Stromal cell of bone marrow (primary cell): ENCODE measurements around the gene EXOC3L4.
"Not testable (repeated sequence)": the region's sequence is repeated elsewhere in the genome, so short reads cannot be mapped to it uniquely, and the experiment has no call there.

Source experiments
- DNase-seq: peaks from one replicate; pipeline ENCODE4 v3.0.0-alpha.2; 2012; ENCODE audit warnings: low read depth

Gene EXOC3L4

DNA sequence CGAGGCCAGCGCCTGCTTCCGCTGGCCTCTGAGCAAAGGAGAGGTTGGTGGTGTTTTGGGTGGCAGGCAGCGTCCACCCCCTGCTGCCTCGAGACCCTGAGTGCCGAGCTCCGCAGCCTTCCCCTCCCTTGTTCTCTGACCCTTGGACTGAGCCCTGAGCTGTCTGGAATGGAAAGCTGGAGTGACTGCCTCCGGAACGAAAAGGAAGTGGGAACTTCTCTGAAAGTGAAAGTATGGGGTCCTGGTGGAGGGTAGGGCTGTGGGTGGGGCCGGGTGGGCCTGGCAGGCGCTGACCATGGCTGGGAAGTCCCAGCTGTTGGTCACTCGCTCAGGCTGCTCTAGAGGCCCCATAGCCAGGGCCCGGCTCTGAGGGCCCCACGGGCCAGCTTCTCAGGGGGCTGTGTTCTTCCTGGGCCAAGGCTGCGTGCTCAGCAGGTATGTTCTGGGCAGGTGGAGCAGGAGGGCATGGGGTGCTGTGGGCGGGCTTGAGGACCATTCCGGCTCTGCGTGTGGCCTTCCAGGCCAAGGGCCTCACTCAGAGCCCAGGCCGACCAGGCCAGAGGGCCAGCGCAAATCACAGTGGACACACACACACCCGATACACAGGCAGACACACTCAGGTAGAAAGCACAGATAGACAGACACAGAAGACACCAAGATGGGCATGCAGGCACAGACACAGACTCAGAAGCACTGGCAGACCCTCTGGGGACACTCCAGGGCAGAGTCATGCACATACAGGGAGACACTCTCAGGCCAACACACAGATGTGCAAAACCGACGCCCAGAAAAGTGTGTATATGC lies at the start of gene EXOC3L4:
EXOC3L4 (plus strand) TSS at position 320 of the 804 bp plus-strand sequence. CDS start 5,495 bp downstream, outside the sequence.
- DNase-seq: no peak

DNA sequence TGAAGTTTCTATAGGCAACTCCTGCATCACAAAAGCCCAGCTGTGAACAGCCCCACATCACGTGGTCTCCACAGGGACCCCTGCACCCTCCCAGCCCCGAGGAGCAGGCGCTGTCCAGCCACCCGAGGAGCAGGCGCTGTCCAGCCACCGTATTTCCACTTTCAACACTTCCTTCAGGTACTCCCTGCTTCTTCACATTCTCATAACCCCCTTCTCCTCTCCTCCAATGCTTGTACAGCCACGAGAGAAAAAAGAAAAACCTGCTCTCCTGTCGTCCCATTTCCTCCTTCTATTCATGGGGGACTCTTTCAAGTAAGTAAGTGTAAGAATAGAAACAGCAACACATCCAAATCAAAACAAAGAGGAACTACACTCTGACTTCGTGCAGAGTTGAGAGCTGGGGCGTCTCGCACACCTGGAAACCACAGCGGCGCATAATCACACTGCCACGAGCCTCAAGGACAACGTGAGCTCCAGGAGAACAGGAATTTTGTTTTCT lies 49.1 kb upstream of the EXOC3L4 start:
- no peak for DNase-seq

DNA sequence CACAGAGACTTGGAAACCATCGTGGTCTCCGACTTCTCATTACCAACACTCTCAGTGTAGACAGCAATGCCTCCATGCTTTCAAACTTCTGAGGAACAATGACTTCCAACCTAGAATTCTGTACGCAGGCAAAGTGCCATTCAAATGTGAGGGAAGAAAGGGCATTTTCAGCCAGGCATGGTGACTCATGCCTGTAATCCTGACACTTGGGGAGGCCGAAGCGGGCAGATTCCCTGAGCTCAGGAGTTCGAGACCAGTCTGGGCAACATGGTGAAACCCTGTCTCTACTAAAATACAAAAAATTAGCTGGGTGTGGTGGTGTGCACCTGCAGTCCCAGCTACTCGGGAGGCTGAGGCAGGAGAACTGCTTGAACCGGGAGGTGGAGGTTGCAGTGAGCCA lies 47.1 kb upstream of the EXOC3L4 start:
- DNase-seq: not testable (repeated sequence)

DNA sequence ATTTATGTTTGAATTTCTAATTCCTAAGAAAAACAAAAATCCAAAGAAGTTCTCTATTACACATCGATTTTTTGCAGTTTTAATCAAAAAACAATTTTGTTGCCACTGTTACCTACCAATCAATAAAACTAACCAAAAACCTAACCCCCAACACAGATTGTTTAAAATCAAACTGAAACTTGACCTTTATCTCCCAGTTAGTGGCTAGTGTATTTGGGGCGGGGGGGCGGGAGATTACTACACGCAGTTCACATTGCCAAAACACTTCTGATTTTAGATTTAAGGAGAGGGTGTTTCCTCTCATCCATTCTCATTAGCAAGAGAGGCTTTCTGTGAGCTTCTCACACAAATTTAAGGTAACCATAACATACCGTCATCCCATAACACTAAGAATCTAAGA lies 43.6 kb upstream of the EXOC3L4 start:
- no peak for DNase-seq

DNA sequence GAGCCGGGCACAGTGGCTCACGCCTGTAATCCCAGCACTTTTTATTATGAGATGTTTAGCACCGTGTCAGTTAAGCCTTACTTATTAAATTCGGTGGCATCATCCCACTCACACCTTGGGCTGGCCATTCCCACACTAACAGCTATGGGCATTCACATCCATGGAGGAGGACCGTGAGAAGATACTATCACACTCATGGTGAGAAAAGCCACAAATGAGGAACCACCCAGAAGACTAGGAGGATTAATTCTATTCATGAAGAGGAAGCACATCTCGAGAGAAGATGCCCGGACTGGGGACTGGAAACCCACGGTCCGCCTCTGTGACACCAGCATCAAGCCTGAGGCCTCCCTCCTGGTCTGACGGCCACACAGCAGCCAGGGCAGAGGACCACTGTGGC lies 42.1 kb upstream of the EXOC3L4 start:
- DNase-seq: no peak

DNA sequence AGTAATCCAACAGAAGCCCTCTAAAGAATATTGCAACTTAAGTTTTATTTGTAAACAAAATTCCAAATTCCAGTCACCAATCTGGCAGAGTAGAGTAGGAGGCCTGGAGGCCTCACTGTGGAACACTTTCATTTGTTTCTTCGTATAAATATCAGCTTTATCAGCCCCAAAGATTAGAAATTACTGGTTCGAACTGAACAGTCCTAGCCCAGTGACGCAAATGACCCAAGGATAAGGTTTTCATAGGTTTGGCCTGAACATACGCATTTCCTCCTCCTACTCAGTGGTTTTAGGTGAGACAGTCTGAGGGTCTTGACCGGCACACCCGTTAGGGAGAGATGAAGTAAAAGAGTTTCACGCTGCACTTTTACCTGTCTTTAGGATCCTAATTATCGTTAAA lies 38.8 kb upstream of the EXOC3L4 start:
- DNase-seq: no peak

DNA sequence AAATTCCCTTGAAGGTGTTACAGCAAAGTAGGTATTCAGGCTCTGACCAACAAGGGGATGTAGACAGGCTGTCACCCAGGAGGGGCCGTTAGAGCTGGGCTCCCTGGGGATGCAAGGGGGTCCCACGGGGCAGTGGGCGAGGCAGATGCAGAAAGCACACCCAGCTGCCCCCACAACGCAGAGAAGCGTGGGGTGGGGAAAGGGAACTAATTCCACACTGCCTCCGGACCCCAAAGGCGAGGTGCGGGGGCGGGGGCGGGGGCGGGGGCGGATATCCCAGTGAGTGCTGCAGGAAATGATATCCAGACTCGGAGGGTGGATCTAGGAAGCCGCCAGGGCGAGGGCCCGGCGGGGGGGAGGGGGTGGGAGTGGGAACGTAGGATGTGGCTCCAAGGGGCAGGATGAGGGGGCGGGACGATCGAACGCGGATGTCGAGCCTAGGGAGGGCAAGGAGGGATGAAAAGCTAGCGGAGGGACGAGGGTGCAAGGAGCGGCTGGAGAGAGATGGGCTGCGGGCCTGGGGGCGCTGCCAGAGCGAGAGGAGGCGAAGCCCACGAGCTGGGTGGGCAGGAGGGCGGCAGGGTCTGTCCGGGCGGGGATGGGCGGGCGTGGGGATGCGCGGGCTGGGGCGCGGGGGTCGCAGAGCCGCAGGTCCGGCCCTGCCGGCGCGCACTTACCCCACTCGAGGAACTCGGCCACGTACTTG lies 38.0 kb upstream of the EXOC3L4 start:
- peak; percentile 37 for DNase-seq

DNA sequence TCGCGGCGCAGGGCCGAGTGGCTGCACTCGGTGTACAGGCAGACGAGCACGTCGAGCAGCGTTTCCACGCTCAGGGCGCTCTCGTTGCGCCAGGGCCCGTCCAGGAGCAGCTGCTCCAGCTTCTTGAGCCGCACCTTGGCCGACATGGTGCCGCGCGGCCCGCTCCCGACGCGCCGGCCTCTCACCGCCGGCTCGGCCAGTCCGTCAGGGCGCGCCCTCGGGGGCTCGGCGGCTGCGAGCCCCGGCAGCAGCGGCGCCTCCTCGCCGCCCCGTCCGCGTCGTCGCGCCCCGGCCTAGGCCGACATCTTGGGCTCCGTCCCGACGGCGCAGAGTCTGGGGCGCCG lies 37.5 kb upstream of the EXOC3L4 start:
- no peak for DNase-seq

DNA sequence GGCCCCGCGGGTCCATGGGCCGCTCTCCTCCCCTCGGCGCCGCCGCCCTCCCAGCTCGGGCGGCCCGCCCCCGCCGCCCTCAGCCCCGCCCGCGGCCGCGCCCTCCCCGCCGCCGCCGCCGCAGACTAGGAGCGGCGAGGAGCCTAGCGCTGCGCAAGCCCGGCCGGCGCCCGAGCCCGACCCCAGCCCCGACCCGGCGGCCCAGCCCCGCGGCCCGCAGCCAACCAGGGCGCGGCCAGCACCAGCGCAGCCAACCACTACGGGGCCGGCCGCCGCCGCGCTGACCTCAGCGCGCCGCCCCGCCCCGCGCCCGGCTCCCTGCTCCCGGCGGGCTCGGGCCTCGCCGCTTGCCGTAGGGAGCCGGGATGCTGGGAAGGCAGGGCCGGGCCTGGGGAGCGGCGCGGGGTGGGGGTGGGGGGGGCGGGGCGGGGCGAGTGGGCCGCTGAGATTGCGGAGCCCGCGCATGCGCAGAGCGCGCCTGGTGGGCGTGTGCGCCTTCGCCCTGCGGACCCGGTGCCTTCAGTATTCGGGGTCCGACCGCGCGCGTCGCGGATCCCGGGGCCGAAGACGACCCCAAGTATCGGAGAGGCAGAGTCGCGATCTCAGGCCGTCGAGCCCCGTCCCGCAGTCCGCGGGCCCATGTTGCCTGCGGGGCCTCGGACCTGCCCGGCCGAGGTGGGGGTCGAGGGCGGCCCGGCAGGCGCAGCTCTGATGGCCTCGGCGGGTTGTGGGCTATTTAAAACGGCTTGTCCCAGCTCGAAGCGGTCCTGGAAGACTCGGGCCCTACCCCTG lies 37.0 kb upstream of the EXOC3L4 start, which contains the start of gene CDC42BPB:
CDC42BPB (minus strand) TSS at position 178 of the 792 bp plus-strand sequence. CDS start 376 bp downstream, outside the sequence.
- DNase-seq: peak; percentile 87

DNA sequence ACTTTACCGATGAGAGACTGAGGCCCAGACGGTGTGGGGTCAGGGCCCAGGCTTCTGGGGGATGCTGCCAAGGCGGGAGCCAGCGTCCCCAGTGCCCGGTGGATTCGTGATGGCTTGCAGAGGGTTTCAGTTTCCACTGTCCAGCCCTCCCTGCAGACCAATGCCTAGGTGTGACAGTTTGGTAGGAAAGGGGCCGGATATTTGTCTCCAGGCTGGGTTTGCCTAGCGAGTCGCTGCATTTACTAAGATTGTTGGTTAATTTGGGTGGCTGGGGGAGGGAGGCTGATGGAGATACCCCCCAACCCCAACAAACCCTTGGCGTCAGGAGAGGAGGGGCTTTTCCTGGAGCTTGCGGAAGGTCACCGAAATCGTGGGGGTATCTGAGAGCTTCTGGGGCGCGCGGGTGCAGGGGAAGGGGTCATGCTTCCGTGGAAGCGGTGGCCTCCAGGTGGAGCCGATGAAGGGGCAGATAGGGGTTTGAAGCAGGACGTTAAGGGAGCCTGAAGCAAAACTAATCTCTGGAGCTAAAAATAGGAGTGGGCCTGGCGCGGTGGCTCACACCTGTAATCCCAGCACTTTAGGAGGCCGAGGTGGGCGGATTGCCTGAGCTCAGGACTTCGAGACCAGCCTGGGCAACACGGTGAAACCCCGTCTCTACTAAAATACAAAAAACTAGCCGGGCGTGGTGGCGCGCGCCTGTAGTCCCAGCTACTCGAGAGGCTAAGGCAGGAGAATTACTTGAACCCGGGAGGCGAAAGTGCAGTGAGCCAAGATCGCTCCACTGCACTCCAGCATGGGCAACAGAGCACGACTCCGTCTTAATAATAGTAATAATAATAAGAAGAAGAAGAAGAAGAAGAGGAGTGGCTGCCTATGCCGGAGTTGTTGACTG lies 36.1 kb upstream of the EXOC3L4 start:
- no peak for DNase-seq

DNA sequence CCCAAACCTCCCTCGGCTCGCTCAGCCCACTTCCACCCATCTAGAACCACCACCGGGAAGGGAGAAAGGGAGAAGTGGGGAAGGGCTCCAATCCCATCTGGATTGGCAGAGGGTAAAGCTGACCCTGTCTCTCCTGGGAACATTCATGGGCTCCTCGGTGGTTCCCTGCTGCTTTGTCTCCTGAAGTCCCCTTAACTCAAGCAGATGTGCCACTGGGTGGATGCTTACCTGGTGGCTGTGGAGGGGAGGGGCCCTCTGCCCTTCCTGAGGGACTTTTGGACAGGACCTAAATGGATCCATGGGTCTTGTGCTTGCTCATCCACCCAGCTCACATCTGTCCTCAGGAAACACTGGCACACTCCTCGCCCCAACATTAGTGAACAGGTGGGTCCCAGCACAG lies 35.0 kb upstream of the EXOC3L4 start:
- no peak for DNase-seq

DNA sequence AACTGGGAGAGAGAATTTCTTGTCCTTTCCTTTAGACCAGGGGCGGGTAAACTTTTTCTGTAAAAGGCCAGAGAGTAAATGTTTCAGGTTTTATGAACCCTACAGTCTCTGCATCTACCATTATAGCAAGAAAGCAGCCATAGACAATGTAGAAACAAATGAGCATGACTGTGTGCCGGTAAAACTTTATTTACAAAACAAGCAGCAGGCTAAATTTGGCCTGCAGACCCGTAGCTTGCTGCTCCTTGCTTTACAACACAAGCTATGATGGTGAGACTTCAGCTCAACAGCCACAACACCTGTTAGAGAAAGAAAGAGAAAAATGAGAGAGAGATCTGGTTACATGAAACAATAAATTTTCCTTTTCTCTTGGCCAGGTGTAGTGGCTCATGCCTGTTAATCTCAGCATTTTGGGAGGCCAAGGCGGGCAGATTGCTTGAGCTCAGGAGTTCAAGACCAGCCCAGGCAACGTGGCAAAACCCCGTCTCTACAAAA lies 33.0 kb upstream of the EXOC3L4 start:
- no peak for DNase-seq

DNA sequence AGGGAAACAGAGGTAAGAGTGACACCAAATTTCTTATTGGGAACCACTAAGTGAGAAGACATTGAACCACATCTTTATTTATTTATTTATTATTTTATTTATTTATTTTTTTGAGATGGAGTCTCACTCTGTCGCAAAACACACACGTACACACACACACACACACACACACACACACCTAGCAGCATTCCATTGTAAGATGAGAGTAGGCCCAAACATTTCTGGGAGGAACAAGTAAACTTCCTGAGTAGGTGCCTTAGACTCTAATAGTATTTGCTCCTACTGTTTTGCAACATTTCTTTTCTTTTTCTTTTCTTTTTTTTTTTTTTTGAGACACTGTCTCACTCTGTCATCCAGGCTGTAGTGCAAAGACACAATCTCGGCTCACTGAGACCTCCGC lies 30.1 kb upstream of the EXOC3L4 start:
- no peak for DNase-seq

DNA sequence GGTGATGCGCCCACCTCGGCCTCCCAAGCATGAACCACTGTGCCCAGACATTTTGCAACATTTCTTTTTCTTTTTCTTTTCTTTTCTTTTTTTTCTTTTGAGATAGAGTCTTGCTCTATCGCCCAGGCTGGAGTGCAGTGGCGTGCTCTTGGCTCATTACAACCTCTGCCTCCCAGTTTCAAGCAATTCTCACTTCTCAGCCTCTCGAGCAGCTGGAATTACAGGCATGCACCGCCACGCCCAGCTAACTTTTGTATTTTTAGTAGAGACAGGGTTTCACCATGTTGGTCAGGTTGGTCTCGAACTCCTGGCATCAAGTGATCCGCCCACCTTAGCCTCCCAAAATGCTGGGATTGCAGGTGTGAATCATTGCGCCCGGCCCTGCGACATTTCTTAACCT lies 29.5 kb upstream of the EXOC3L4 start:
- DNase-seq: no peak

DNA sequence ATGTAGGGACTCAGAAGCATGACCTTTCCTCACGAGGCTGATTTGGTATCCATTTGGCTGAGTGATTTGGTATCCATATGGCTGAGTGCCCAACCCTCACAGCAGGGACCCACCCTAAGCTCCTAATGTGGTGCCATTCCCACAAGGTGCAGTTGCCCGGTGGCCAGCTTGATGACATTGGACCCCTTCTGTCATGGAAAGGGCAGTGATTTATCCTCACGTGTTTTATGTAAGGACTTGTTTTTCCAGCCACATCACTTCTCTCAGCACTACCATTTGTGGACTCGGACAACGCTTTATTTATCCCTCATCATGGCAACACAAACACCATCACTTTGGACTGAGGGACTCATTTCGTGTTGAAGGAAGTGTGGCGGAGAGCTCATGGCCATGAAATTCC lies 28.7 kb upstream of the EXOC3L4 start:
- DNase-seq: no peak

DNA sequence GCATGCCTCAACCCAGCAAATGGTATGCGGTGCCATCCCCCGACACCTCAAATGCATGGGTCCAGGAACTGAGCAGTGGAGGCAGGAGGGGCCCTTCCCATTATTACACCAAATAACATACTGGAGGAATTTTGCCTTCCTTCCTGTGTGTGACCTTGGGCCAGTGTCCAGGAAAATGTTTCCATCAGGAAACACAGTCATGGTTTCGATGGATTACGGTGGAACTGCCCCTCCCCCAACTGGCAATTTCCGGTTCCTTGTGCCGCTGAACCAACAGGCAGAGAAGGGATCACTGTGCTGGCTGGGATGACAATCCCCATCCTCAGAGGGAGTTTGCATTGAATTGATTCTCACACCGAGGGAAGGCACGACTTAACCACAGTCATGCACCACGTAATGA lies 28.1 kb upstream of the EXOC3L4 start:
- DNase-seq: no peak

DNA sequence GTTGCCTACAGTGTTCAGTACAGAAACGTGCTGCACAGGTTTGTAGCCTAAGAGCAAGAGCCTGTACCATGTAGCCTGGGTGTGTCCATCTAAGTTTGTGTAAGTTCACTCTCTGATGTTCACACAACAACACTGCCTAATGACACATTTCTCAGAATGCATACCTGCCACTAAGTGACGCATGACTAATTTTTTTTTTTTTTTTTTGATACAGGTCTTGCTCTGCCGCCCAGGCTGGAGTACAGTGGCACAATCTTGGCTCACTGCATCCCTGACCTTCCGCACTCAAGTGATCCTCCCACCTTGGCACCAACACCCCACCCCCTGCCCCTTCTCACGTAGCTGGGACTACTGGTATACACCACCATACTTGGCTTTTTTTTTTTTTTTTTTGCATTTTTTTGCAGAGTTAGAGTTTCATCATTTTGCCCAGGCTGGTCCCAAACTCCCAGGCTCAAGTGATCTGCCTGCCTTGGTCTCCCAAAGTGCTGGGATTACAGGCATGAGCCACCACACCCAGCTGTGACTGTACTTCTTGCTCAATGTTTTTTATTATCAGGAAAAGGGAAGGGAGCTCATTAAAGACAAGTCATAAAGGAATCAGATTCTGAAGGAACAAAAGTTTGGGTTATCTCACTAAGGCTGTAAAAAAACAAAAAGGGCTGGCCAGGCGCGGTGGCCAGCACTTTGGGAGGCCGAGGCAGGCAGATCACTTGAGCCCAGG lies 27.1 kb upstream of the EXOC3L4 start:
- peak; percentile 81 for DNase-seq

DNA sequence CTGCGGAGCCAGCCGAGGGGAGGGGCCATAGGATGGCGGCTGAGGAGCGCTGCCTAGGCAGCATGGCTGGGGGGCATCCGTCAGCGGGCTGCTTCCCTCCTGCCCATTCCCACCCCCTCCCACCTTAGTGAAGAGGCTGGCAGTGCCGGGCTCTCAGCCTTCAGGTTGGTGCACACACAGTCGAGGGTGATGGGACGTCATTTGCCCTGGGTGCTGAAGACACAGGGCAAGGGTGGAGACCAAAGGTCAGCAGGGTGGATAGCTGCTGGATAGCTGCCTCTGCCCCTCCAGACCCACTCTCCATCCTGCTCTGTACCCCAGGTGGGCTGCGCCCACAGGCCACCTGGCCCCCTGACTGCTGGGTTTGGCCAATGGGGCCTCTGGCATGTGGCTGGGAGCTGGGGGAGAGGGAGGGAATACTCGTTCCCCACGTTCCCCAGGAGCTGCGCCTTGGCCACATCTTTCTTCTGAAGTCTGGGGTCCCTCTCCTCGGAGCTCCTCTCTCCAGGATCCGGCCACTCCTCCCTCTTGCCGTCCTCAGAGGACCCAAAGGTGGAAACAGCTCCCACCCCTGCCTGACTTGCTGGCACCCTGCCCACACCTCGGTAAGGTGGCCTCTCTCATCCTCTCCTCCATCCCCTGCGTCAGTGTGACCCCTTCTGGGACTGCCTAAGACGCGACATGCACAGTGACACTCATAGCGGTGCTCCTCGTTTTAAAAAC lies 26.0 kb upstream of the EXOC3L4 start:
- DNase-seq: no peak

DNA sequence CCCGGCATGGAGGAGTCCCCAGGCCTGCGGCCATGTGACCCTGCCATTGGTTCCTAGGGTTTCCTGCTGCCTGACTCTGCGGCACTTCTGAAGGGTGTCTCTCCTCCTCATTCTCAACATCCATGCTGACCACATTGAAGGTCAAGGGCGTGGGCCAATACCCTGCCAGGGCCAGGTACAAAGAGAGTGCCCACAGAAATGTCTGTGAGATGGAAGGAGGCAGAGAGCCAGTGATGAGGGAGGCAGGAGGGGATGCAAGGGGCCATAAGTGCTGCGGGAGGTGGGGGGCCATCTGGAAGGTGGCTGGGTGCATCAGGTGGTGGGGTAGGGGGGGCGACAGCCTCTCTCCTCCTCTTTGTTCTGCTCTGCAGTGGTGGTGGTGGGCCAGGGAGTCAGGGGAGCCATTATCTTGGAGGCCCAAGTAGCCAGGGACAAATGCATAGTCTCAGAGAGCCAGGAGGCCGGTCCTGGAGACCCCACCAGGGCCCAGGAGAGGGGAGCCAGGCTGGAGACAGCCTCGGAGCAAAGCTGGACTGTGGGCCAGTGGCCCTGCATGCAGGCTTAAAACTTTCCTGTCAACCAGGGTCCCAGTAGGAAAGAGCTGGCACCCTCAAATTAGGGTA lies 24.2 kb upstream of the EXOC3L4 start:
- no peak for DNase-seq
